MCF 10A (cell line): ENCODE data around the gene CC2D1A. TPM values are rescaled to one million over a fixed set of nuclear protein-coding genes. Genes with fewer than 3 reads are reported as not detected.
A peak's percentile ranks its signal among the peaks of the same experiment; 100 is the strongest.

ENCODE experiments used
- BruUV-seq: library from RNA; stranded (reverse); fragments of 400-500 nt; replicated peaks from 2 replicates; lab custom pipeline; 2021; lab: Mats Ljungman, UMichigan
- CTCF ChIA-PET: fragments of 300-600 bp; sonication (Branson Sonifier 250); formaldehyde crosslinking; extraction: SDS; loops from one replicate; lab custom pipeline; 2021; ENCODE audit warnings: antibody characterized with exemption, inconsistent platforms; lab: Yijun Ruan, JAX
- POLR2A ChIA-PET: fragments of 300-600, 350-650 bp; sonication (Branson Sonifier 250); formaldehyde crosslinking; extraction: SDS; loops from one replicate; lab custom pipeline; 2020; ENCODE audit warnings: antibody characterized with exemption, inconsistent platforms; lab: Yijun Ruan, JAX
- DNase-seq: peaks from one replicate; pipeline ENCODE4 v3.0.0-alpha.2; 2018; ENCODE audit not compliant: unreplicated experiment
- H3K27ac Mint-ChIP-seq: one replicate; pipeline ENCODE4 v1.8.0; 2022; ENCODE audit warnings: mild to moderate bottlenecking, low read depth, mixed read lengths; ENCODE audit not compliant: unreplicated experiment
- H3K27me3 Mint-ChIP-seq: one replicate; pipeline ENCODE4 v1.8.0; 2022; ENCODE audit warnings: mixed read lengths; ENCODE audit not compliant: insufficient read depth, unreplicated experiment
- H3K36me3 Mint-ChIP-seq: one replicate; pipeline ENCODE4 v1.8.0; 2022; ENCODE audit warnings: mild to moderate bottlenecking, moderate library complexity, mixed read lengths; ENCODE audit not compliant: insufficient read depth, unreplicated experiment
- H3K4me1 Mint-ChIP-seq: one replicate; pipeline ENCODE4 v1.8.0; 2022; ENCODE audit warnings: mixed read lengths; ENCODE audit not compliant: insufficient read depth, unreplicated experiment
- H3K4me3 Mint-ChIP-seq: one replicate; pipeline ENCODE4 v1.8.0; 2022; ENCODE audit warnings: mild to moderate bottlenecking, moderate library complexity, mixed read lengths; ENCODE audit not compliant: unreplicated experiment
- H3K9me3 Mint-ChIP-seq: one replicate; pipeline ENCODE4 v1.8.0; 2022; ENCODE audit warnings: mixed read lengths; ENCODE audit not compliant: unreplicated experiment
- CTCF ChIP-seq: fragments of 200-600 bp; IDR thresholded peaks from one replicate; pipeline ENCODE4 v1.8.0; 2022; ENCODE audit warnings: antibody characterized with exemption, mild to moderate bottlenecking; ENCODE audit not compliant: unreplicated experiment
- intact Hi-C: fragments of 100-400 bp; cut with micrococcal nuclease; formaldehyde crosslinking; loops from 2 replicates; pipeline ENCODE4 v1.14.1; 2022
- total RNA-seq: library from RNA; stranded (reverse); gene quantifications from 2 replicates; pipeline ENCODE4 v1.2.3, GENCODE V29; 2022

Gene CC2D1A
- total RNA-seq, 1 experiment from 2014 or later: 36.7 TPM

- no peak for DNase-seq
- Mint-ChIP-seq H3K9me3 (no peaks in the 10 kb centered on the region), H3K36me3 (no peaks in the 10 kb centered on the region), H3K4me1 (no peaks in the 10 kb centered on the region), H3K4me3 (no peak overlapping the region), H3K27me3 (peaks cover 7% of the 10 kb centered on the region), H3K27ac (no peak overlapping the region)
- TF ChIP-seq CTCF: no peak
- ChIA-PET CTCF (no interaction called here), POLR2A (interaction anchor here (0.7 kb wide), 1 partner anchor 1236 kb away, joined by 3 read pairs; no protein-coding TSS in a partner anchor)
- BruUV-seq: no TSS peak
- intact Hi-C loops: no loop called here
These were observed 33.7 kb upstream of the CC2D1A start for GRCh38 chr19:13872339-13872694.

- CTCF ChIA-PET: interaction anchor here (0.5 to 1.3 kb wide), 4 partner anchors 8 to 1932 kb away, joined by 3 to 4 read pairs (median 3); no protein-coding TSS in a partner anchor
- no peaks in the 10 kb centered on the region for H3K9me3 Mint-ChIP-seq
- DNase-seq: no peak
- H3K36me3 Mint-ChIP-seq: no peaks in the 10 kb centered on the region
- no peak overlapping the region for H3K4me3 Mint-ChIP-seq
- no peak overlapping the region for H3K27ac Mint-ChIP-seq
- BruUV-seq: no TSS peak
- POLR2A ChIA-PET: no interaction called here
- TF ChIP-seq CTCF: no peak
- intact Hi-C loops: no loop called here
- no peaks in the 10 kb centered on the region for H3K4me1 Mint-ChIP-seq
- peaks cover 2% of the 10 kb centered on the region for H3K27me3 Mint-ChIP-seq
These were observed 33.2 kb upstream of the CC2D1A start for GRCh38 chr19:13872695-13873389.

GRCh38 chr19:13873834-13874515 lies 32.0 kb upstream of the CC2D1A start:
- no peak overlapping the region for H3K4me3 Mint-ChIP-seq
- no peaks in the 10 kb centered on the region for H3K9me3 Mint-ChIP-seq
- H3K4me1 Mint-ChIP-seq: no peaks in the 10 kb centered on the region
- no TSS peak for BruUV-seq
- no peaks in the 10 kb centered on the region for H3K36me3 Mint-ChIP-seq
- CTCF ChIA-PET: interaction anchor here (0.9 to 1.3 kb wide), 2 partner anchors 12 to 174 kb away, joined by 3 read pairs; no protein-coding TSS in a partner anchor
- POLR2A ChIA-PET: no interaction called here
- TF ChIP-seq CTCF: no peak
- intact Hi-C loops: no loop called here
- no peaks in the 10 kb centered on the region for H3K27me3 Mint-ChIP-seq
- peak overlapping the region; percentile 39 for H3K27ac Mint-ChIP-seq
- DNase-seq: no peak

- POLR2A ChIA-PET: interaction anchor here (1.2 kb wide), 1 partner anchor 173 kb away, joined by 5 read pairs; no protein-coding TSS in a partner anchor
- CTCF ChIA-PET: interaction anchor here (0.7 to 1.4 kb wide), 2 partner anchors 93 to 184 kb away, joined by 3 to 6 read pairs; no protein-coding TSS in a partner anchor
- no peaks in the 10 kb centered on the region for H3K9me3 Mint-ChIP-seq
- H3K36me3 Mint-ChIP-seq: no peaks in the 10 kb centered on the region
- no peak for TF ChIP-seq CTCF
- intact Hi-C loops: no loop called here
- H3K27me3 Mint-ChIP-seq: no peaks in the 10 kb centered on the region
- no peak for DNase-seq
- H3K4me3 Mint-ChIP-seq: no peak overlapping the region
- no TSS peak for BruUV-seq
- H3K4me1 Mint-ChIP-seq: no peaks in the 10 kb centered on the region
- H3K27ac Mint-ChIP-seq: no peak overlapping the region
These were observed 30.2 kb upstream of the CC2D1A start for GRCh38 chr19:13875824-13876223.
